GM06990 (cell line): ENCODE data around the gene JAZF1.

ENCODE experiments used
- DNase-seq: peaks from one replicate; pipeline ENCODE4 v3.0.0-alpha.2; 2011; ENCODE audit not compliant: insufficient read length; ENCODE audit errors: extremely low read depth
- H3K27me3 ChIP-seq: replicated peaks from 2 replicates; pipeline ENCODE4 v1.6.0; 2011; ENCODE audit warnings: low read length; ENCODE audit not compliant: control insufficient read depth, insufficient read depth
- H3K36me3 ChIP-seq: 2 replicates; pipeline ENCODE4 v1.5.1; 2011; ENCODE audit warnings: low read length; ENCODE audit not compliant: control insufficient read depth, insufficient read depth
- H3K4me3 ChIP-seq: replicated peaks from 2 replicates; pipeline ENCODE4 v1.5.1; 2011; ENCODE audit warnings: low read depth, mild to moderate bottlenecking, control low read depth, low read length
- CTCF ChIP-seq: IDR thresholded peaks from 2 replicates; pipeline ENCODE4 v1.5.1; 2011; ENCODE audit warnings: low read length, control low read depth, mild to moderate bottlenecking, inconsistent platforms; ENCODE audit not compliant: insufficient read depth, poor library complexity, severe bottlenecking

The JAZF1 gene

DNA sequence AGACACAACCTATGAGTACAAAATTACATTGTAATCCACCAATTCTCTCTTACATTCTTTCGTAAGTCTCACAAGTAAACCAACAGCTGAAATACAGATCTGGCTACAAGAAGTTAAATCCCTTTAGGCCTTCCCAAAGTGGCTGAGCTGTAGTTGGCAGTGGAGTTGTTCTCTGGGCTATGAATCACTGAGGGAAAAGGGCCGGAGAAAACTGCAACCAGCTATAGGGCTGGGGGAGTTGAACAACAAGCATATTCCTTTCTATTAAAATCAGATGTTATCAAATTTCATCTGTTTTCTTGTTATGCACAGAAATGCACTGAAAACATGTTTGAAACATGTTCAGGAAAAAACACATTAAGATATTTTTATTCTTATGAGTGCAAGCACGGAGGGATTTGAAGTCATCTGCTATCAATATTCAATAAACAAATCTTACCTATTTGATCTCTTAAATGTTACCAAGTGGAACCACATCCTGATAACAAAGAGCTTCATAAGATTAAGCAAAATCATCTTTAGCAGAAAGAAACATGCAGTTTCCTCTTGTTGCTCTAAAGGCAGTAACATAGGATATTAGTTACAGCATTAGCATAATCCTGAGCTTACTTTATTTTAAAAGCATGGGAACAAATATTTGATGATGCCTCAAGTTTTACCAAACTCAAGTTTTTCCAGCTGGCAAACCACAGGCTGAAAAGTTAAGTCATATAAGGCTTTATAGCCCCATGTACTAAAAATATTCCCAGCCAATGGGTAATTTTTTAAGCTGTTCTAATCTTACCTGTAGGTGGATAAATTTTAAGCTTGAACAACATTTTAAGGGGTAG lies 227.9 kb downstream of the JAZF1 start:
- H3K36me3 ChIP-seq: no peaks in the 10 kb centered on the region
- DNase-seq: no peak
- no peaks in the 10 kb centered on the region for H3K27me3 ChIP-seq
- no peak for TF ChIP-seq CTCF
- no peak overlapping the region for H3K4me3 ChIP-seq

- no peak for DNase-seq
- no peak for TF ChIP-seq CTCF
- Histone ChIP-seq H3K27me3 (no peaks in the 10 kb centered on the region), H3K36me3 (no peaks in the 10 kb centered on the region), H3K4me3 (no peak overlapping the region)
Observed at GRCh38 chr7:27950123-27950522, 230.5 kb downstream of the JAZF1 start.

GRCh38 chr7:27948861-27949260 lies 231.7 kb downstream of the JAZF1 start:
- Histone ChIP-seq H3K4me3 (no peak overlapping the region), H3K36me3 (no peaks in the 10 kb centered on the region), H3K27me3 (no peaks in the 10 kb centered on the region)
- TF ChIP-seq CTCF: no peak
- DNase-seq: no peak

DNA sequence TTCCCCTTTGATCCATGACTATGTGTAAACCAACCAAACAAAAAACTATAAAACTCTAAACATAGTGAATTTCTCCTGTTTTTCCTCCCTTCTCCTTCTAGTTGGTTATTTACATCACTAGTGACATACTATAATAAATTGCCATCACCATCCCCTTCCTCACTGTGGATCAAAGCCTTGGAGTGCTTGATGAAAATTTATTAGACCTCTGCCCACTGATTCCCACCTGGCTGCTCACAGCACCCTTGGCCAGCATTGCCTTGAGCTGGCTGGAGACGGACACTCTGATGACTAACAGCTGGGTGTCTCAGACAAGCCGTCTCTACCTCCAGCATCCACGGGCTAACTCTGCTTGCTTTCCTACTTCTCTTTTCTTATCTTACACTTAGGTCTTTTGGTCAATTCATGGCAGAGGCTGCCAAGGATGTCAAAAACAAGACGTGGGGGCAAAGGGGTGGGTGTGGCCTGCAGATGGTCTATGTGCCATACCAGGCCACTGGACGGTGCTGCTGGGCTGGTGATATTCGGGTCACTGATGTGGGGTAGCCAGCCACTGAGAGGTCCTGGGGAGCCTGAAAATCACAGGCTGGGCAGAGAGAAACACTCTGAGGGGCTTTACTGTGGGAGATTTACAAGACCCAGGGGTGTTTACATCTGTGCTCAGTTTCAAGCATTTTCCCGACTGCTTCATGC lies 232.9 kb downstream of the JAZF1 start:
- Histone ChIP-seq H3K4me3 (no peak overlapping the region), H3K36me3 (no peaks in the 10 kb centered on the region), H3K27me3 (no peaks in the 10 kb centered on the region)
- no peak for DNase-seq
- no peak for TF ChIP-seq CTCF

GRCh38 chr7:27946351-27946750 lies 234.2 kb downstream of the JAZF1 start:
- DNase-seq: no peak
- Histone ChIP-seq H3K36me3 (no peaks in the 10 kb centered on the region), H3K27me3 (no peaks in the 10 kb centered on the region; the same call in 1 of the 2 replicates), H3K4me3 (no peak overlapping the region)
- TF ChIP-seq CTCF: no peak
